CD4-positive, alpha-beta T cell treated with Interleukin-15 for 1 hour (primary cell): ENCODE data around the gene CRACDL.

Experiments used
- DNase-seq: peaks from one replicate; pipeline ENCODE4 v3.0.0-alpha.2; 2020

CRACDL gene, protein sequence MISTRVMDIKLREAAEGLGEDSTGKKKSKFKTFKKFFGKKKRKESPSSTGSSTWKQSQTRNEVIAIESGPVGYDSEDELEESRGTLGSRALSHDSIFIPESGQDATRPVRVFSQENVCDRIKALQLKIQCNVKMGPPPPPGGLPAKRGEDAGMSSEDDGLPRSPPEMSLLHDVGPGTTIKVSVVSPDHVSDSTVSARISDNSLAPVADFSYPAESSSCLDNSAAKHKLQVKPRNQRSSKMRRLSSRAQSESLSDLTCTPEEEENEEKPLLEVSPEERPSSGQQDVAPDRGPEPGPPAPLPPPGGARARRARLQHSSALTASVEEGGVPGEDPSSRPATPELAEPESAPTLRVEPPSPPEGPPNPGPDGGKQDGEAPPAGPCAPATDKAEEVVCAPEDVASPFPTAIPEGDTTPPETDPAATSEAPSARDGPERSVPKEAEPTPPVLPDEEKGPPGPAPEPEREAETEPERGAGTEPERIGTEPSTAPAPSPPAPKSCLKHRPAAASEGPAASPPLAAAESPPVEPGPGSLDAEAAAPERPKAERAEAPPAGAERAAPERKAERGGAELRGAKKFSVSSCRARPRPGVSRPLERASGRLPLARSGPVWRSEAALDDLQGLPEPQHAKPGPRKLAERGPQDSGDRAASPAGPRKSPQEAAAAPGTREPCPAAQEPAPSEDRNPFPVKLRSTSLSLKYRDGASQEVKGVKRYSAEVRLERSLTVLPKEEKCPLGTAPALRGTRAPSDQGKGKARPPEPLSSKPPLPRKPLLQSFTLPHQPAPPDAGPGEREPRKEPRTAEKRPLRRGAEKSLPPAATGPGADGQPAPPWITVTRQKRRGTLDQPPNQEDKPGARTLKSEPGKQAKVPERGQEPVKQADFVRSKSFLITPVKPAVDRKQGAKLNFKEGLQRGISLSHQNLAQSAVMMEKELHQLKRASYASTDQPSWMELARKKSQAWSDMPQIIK

GRCh38 chr2:98935777-98936352, at the start of gene CRACDL:
CRACDL (minus strand) TSS chr2:98936225; CDS start chr2:98846800, 89,425 bp downstream.
- DNase-seq: no peak

DNA sequence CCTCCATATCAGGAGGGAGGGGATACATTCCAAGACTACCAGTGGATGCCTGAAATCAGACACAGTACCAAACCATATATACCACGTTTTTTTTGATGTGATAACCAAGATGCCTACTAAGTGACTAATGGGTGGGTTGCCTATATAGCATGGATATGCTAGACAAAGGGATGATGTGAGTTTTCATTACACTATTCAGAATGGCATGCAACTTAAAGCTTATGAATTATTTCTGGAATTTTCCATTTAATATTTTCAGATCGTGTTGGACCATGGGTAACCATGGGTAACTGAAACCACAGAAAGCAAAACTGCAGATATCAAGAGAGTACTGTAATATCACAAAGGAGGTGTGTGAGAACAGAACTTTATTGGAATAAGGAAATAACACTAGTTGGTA, 39.6 kb upstream of the CRACDL start:
- no peak for DNase-seq

- DNase-seq: no peak
Measured at GRCh38 chr2:98972582-98973167, 36.6 kb upstream of the CRACDL start.

GRCh38 chr2:98959810-98960507, 23.9 kb upstream of the CRACDL start:
- DNase-seq: no peak

- no peak for DNase-seq
Measured at GRCh38 chr2:98952966-98953365, 16.9 kb upstream of the CRACDL start.

DNA sequence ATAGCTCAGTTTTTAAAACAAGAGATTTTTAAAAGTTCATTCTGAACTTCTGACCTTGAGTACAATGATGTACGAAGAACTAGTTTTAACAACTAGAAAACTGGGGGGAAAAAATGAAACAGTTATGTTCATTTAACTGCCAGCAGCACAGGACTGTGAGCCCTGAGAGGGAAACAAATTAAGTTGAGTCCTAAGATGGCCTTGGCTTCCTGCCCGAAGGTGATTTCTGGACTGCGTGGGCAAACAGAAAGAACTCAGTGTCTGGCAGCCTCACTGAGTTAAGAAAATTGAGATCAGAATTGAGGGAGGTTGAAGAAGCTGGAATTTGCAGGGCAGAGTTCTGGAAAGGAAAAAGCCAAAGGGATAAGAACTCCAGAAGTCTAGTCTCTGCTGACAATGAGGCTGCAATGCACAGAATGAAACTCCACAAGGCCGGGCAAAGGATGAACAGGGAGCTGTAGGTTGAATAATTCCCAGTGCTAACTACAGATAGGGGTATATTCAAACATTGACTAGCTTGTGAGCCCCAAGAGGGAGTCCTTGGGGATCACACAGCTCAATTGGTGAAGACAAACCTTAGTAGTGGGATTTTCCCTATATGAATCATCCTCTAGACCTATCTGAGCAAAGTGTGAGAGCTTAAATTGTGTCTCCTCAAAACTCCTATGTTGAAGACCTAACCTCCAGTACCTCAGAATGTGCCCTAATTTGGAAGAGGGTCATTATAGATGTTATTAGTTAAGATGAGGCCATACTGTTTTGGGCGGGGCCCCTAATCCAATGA, 13.1 kb upstream of the CRACDL start:
- no peak for DNase-seq

DNA sequence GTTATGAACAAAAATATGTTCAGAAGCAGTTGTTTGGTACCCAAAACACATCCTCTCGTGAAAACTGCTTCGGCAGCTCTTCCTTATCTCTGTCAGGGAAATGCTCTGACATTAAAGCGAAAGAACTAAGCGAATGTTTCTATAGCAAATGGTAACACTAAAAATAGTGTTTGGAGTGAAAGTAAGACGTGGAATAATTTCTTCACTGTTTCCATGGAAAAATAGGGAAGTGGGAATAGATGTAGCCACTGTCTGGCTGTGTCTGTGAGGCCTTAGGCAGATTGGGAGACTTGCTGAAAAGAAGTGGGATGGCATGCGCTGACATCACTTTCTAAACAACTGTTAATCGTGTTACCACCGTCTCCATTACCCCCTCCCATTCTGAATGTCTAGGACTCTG, 11.5 kb upstream of the CRACDL start:
- no peak for DNase-seq

DNA sequence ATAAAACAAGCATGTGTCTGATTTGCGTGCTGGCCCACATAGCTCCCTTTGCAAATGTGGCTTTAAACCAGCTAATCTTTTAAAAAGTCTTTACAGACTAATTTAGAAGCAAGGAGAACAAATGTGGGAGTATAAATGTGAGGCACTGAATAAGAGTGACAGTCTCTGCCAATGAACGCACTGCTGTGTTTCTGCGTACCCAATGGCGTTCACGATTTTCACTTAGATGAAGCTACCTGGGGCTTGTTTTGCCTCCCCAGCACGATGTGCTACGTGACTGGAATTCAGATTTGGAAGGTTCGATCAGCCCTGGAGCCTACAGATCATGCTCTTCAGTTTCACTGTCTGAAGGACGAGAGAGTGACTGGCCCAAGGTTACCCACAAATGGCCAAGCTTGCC, 10.8 kb upstream of the CRACDL start:
- no peak for DNase-seq

- DNase-seq: no peak
Measured at GRCh38 chr2:98944775-98945174, 8.8 kb upstream of the CRACDL start.

DNA sequence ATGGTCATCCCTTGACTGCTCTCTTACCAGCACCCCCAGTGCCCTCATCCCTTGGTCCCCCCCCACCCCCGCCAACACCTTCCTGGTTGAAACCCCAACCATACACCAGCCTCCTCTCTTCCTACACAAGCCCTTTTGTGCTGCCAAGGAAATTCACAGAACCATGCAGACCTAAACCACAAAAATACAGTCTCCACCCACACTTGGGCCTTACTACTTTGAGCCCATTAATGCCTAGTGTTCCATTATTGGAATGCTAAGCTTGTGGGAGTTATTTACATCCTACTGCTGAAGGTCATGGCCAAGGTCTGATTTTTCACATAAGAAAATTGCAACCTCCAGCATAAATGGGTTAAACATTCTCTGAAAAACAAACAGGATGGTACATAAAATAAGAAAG, 4.1 kb upstream of the CRACDL start:
- no peak for DNase-seq

- no peak for DNase-seq
Measured at GRCh38 chr2:98937906-98938305, 1.9 kb upstream of the CRACDL start.

DNA sequence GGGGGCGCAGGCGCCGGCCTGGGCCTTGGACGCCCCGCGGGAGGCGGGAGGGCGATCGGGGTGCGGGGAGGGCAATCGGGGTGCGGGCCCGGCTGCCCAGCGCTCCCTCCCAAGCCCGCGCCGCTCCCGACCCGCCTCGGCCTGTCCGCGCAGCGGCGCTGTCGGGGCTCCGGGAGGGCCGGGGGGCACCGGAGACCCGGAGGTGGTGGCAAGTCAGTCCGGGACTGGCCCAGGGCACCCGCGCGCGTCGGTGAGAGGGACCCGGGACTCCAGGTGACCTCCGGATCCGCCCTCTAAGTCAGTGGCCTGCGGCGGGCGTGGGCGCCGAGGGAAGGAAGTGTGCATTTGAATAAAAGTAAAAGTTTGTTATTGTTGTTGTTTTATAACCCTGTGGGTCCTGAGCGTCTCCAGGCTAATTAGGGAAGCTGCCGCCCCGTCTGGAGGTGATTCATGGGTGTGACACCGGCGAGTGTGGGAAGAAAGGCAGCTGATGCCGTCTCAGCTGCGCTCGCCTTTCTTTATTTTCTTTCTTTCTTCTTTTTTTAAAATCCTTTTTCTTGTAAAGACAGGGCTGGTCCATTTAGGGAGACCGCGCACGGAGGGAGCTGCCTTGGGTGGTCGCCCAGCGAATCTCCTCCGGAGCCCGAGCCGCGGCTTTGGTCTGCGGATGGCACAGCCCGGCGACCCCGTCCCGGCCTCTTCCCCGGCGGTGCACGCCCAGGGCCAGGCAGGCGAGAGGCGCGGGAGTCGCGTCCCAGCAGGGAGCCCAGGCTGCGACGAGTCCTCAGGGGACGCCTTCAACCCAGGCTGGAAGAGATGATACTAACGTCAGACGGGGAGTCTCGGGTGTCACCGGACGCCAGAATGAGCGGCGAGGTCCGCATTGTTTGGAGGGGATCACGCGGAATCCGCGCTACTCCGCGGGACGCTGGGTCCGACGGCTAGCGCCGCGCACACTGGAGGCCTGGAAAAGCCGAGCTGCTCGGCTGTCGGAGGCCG, 627 bp upstream of the CRACDL start:
- DNase-seq: no peak

GRCh38 chr2:98935111-98935770, 784 bp downstream of the CRACDL start:
- DNase-seq: no peak

DNA sequence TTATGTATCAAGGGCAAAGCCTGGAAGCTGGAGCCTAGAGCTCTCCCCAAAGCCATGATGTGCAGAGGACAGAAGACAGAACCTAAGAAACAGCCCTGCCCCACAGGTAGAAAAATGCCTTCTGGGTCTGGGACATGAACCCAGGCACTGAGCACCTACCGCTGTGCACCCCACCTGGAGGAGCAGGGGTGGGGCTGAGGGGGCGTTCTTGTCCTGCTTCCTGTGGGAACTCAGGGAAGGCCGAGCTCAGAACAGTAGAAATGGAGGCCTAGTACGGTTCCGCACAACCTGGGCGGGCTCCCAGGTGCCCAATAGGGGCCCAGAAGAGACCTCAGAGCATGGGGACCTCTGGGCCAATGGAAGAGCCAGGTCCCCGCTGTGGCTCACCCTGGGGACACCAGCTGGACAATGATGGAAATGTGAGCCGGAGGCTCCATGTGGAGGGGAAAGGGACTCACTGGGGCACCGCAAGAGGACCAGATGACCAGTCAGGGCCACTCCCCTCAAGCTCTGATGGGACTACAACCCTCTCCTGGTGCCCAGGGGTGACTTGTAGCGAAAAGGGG, 3.2 kb downstream of the CRACDL start:
- no peak for DNase-seq

GRCh38 chr2:98932164-98932563, 3.9 kb downstream of the CRACDL start:
- no peak for DNase-seq

GRCh38 chr2:98931596-98931995, 4.4 kb downstream of the CRACDL start:
- no peak for DNase-seq

GRCh38 chr2:98929920-98930319, 6.1 kb downstream of the CRACDL start:
- no peak for DNase-seq

GRCh38 chr2:98928242-98928641, 7.8 kb downstream of the CRACDL start:
- no peak for DNase-seq

GRCh38 chr2:98927027-98927426, 9.0 kb downstream of the CRACDL start:
- no peak for DNase-seq
